CD14-positive monocyte (primary cell): ENCODE data around the gene GSTM2. TPM values are rescaled to one million over a fixed set of nuclear protein-coding genes. Genes with fewer than 3 reads are reported as not detected.

Experiments used
- DNase-seq, 3 donors: peaks; one replicate each; pipeline ENCODE4 v3.0.0-alpha.2; 2011 to 2022
- H2AFZ ChIP-seq: 2 replicates; pipeline ENCODE4 v1.6.0; 2012; ENCODE audit warnings: mild to moderate bottlenecking, low read depth, low read length, inconsistent platforms; ENCODE audit not compliant: insufficient read depth, poor library complexity, severe bottlenecking
- H3K27ac ChIP-seq, 2 donors: 1 replicate in 1 of 2; 2 replicates in 1 of 2; pipeline ENCODE4 v1.5.1; 2012 to 2013; ENCODE audit warnings: low read length in 2 of 2, control low read depth in 1 of 2, inconsistent platforms in 1 of 2, low read depth in 1 of 2, mild to moderate bottlenecking in 1 of 2
- H3K27me3 ChIP-seq, 2 donors: one replicate each; pipeline versions ENCODE4 v1.6.0 to v1.6.1; 2011 to 2013; ENCODE audit warnings: low read length in 2 of 2; ENCODE audit not compliant: control insufficient read depth in 2 of 2, insufficient read depth in 2 of 2
- H3K36me3 ChIP-seq, 2 donors: replicated peaks in 1 of 2; 1 replicate in 1 of 2; 2 replicates in 1 of 2; pipeline versions ENCODE4 v1.5.1 to v1.6.1; 2012 to 2013; ENCODE audit warnings: low read length in 2 of 2, control low read depth in 1 of 2, inconsistent platforms in 1 of 2, mild to moderate bottlenecking in 1 of 2; ENCODE audit not compliant: insufficient read depth in 2 of 2, control insufficient read depth in 1 of 2
- H3K4me1 ChIP-seq, 2 donors: 1 replicate in 1 of 2; 2 replicates in 1 of 2; pipeline versions ENCODE4 v1.5.1 to v1.6.1; 2012 to 2013; ENCODE audit warnings: low read length in 2 of 2, control low read depth in 1 of 2, inconsistent platforms in 1 of 2, mild to moderate bottlenecking in 1 of 2, moderate library complexity in 1 of 2; ENCODE audit not compliant: insufficient read depth in 2 of 2, control insufficient read depth in 1 of 2
- H3K4me2 ChIP-seq: replicated peaks from 2 replicates; pipeline ENCODE3; 2012; ENCODE audit warnings: low read length, moderate library complexity, mild to moderate bottlenecking; ENCODE audit not compliant: poor library complexity, severe bottlenecking; ENCODE audit errors: extremely low read depth
- H3K4me3 ChIP-seq, 3 experiments: fragments of 200-600 bp in 1 of 3; sonication (generic) in 1 of 3; replicated peaks in 1 of 3; 1 replicate in 2 of 3; 2 replicates in 1 of 3; pipeline ENCODE4 v1.5.1; 2011 to 2013; ENCODE audit warnings: low read length in 3 of 3, mild to moderate bottlenecking in 3 of 3, control low read depth in 2 of 3, low read depth in 2 of 3, inconsistent platforms in 1 of 3, moderate library complexity in 1 of 3
- H3K79me2 ChIP-seq: 2 replicates; pipeline ENCODE4 v1.6.0; 2012; ENCODE audit warnings: mild to moderate bottlenecking, control low read depth, inconsistent platforms, low read length, moderate library complexity; ENCODE audit not compliant: insufficient read depth
- H3K9ac ChIP-seq: 2 replicates; pipeline ENCODE4 v1.6.0; 2017; ENCODE audit warnings: low read length, mild to moderate bottlenecking; ENCODE audit not compliant: insufficient read depth, poor library complexity, severe bottlenecking
- H3K9me3 ChIP-seq, 2 donors: replicated peaks in 1 of 2; 1 replicate in 1 of 2; 2 replicates in 1 of 2; pipeline versions ENCODE4 v1.5.1 to v1.6.1; 2012 to 2013; ENCODE audit warnings: low read length in 2 of 2, control low read depth in 1 of 2; ENCODE audit not compliant: control insufficient read depth in 1 of 2, insufficient read depth in 1 of 2
- H4K20me1 ChIP-seq: 2 replicates; pipeline ENCODE4 v1.6.0; 2012; ENCODE audit warnings: mild to moderate bottlenecking, low read length, control low read depth, moderate library complexity; ENCODE audit not compliant: insufficient read depth
- H3K27ac Mint-ChIP-seq, 7 donors: one replicate each; pipeline ENCODE4 v1.8.0; 2020; ENCODE audit warnings: mild to moderate bottlenecking in 7 of 7, mixed read lengths in 7 of 7, moderate library complexity in 6 of 7, inconsistent platforms in 2 of 7
- H3K27me3 Mint-ChIP-seq, 3 donors: one replicate each; pipeline ENCODE4 v1.8.0; 2021 to 2022; ENCODE audit warnings: low read depth in 3 of 3, mild to moderate bottlenecking in 3 of 3, mixed read lengths in 3 of 3, moderate library complexity in 3 of 3, inconsistent platforms in 1 of 3
- H3K36me3 Mint-ChIP-seq, 2 donors: one replicate each; pipeline ENCODE4 v1.8.0; 2020; ENCODE audit warnings: mixed read lengths in 2 of 2, inconsistent platforms in 1 of 2, mild to moderate bottlenecking in 1 of 2
- H3K4me1 Mint-ChIP-seq: one replicate; pipeline ENCODE4 v1.8.0; 2020; ENCODE audit warnings: mild to moderate bottlenecking, mixed read lengths
- H3K4me3 Mint-ChIP-seq, 2 donors: one replicate each; pipeline ENCODE4 v1.8.0; 2020; ENCODE audit warnings: mild to moderate bottlenecking in 2 of 2, mixed read lengths in 2 of 2, moderate library complexity in 1 of 2
- H3K9me3 Mint-ChIP-seq, 7 donors: one replicate each; pipeline ENCODE4 v1.8.0; 2020 to 2022; ENCODE audit warnings: mixed read lengths in 7 of 7, mild to moderate bottlenecking in 6 of 7, moderate library complexity in 6 of 7, inconsistent platforms in 2 of 7
- CTCF ChIP-seq: fragments of 200-600 bp; IDR thresholded peaks from one replicate; pipeline ENCODE4 v1.8.0; 2022; ENCODE audit warnings: antibody characterized with exemption, mild to moderate bottlenecking
- WGBS: methylation state at CpG from one replicate; pipeline ENCODE4 v1.1.5; 2013; ENCODE audit warnings: missing lambda C conversion rate; ENCODE audit not compliant: insufficient coverage; 5-methylcytosine and 5-hydroxymethylcytosine counted together
- intact Hi-C, 2 donors: fragments of 100-400 bp; cut with micrococcal nuclease; formaldehyde crosslinking; loops; one replicate each; pipeline versions ENCODE4 v1.15.0 to v1.15.1; 2023
- polyA plus RNA-seq, 3 donors: library from polyadenylated mRNA; depleted of rRNA in 1 of 3; unstranded in 2 of 3; stranded (reverse) in 1 of 3; fragments of 300-500 nt in 2 of 3; fragments of >200 nt in 1 of 3; fragmentation: Illumina TruSeq in 2 of 3; gene quantifications; 1 replicate in 2 of 3; 2 replicates in 1 of 3; pipeline ENCODE4 v1.2.3, GENCODE V29; 2012 to 2021

The GSTM2 gene
- polyA plus RNA-seq, 3 donors = 1.5 to 12.0 (median 6.3) TPM

GRCh38 chr1:109620841-109621286 is 47.0 kb upstream of the GSTM2 start:
- peaks cover 5 to 9% of the 10 kb centered on the region in 2 donors for H3K36me3 ChIP-seq
- H3K4me3 Mint-ChIP-seq = peak overlapping the region; percentile 92 to 97
- H3K27me3 Mint-ChIP-seq = peaks cover 0 to 3% (median 2%) of the 10 kb centered on the region in 3 donors
- H3K9ac ChIP-seq = peak overlapping the region; percentile 98
- peak overlapping the region; percentile 97 for H3K4me2 ChIP-seq
- peak overlapping the region; percentile 99 for H3K27ac ChIP-seq
- peaks cover 51% of the 10 kb centered on the region for H4K20me1 ChIP-seq
- no peak for TF ChIP-seq CTCF
- peak; percentile 96 to 99 (median 98) for DNase-seq
- intact Hi-C loops = loop anchor here (2.0 to 5.0 kb wide), 2 partner anchors 72 to 74 kb away; partner anchors contain the start of gene GNAI3 (in 2 of the 2)
- H2AFZ ChIP-seq = no peak overlapping the region
- WGBS = 0% methylated on average over 16 of the region's 18 CpGs
- no peaks in the 10 kb centered on the region for H3K27me3 ChIP-seq
- H3K79me2 ChIP-seq = peaks cover 64% of the 10 kb centered on the region
- H3K4me3 ChIP-seq = peak overlapping the region; percentile 77 to 96 (median 96)
- H3K9me3 ChIP-seq = no peaks in the 10 kb centered on the region
- H3K4me1 ChIP-seq = peaks cover 69 to 77% of the 10 kb centered on the region in 2 donors
- peaks cover 0 to 2% (median 0%) of the 10 kb centered on the region in 7 donors for H3K9me3 Mint-ChIP-seq
- H3K4me1 Mint-ChIP-seq = peaks cover 71% of the 10 kb centered on the region
- H3K36me3 Mint-ChIP-seq = peaks cover 14 to 34% of the 10 kb centered on the region in 2 donors
- H3K27ac Mint-ChIP-seq = peak overlapping the region; percentile 99 to 100 (median 99)

DNA sequence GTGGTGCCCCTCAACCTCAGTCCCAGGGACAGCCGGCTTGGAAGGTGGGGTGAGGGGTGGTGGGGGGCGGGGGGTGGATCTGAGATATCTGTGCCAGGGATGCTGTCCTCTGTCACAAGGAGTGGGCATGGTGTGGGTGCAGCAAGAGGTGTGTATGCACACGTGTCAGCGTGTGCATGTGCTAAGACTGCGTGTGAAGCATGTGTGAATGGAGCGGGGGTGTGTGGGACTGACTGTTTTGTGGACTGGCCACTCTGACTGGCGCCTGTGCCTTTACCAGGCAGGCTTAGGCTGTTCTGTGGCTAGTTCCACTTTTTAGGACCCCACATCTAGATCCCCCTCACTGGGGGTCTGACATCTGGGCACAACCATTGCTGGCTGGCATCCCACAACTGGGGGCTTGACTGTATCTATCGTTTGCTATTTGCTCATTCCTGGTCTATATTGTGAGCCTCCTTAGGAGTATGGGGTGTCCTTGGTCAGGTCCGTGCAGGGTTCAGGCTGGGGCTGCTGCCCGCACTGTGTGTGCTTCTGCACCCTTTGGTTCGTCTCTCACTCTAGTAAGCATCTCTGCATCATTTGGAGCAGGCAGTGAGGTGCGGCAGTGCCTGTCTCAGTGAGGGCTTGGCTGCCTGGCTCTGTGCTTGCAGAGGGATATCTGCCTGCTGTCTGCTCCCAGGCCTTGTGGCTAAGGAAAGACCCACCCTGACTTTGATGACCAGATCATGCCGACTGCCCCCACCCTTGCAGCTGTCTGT is 46.3 kb upstream of the GSTM2 start:
- WGBS = 36% methylated on average over 5 of the region's 13 CpGs
- H3K79me2 ChIP-seq = peaks cover 64% of the 10 kb centered on the region
- Mint-ChIP-seq H3K9me3 (peaks cover 0 to 2% (median 0%) of the 10 kb centered on the region in 7 donors), H3K27ac (peak overlapping the region; percentile 99 to 100 (median 99)), H3K36me3 (peaks cover 21 to 40% of the 10 kb centered on the region in 2 donors), H3K27me3 (peaks cover 0 to 3% (median 2%) of the 10 kb centered on the region in 3 donors), H3K4me1 (peaks cover 64% of the 10 kb centered on the region), H3K4me3 (peak overlapping the region; percentile 92 to 97)
- peak overlapping the region; percentile 77 to 96 (median 96) for H3K4me3 ChIP-seq
- peaks cover 12 to 16% of the 10 kb centered on the region in 2 donors for H3K36me3 ChIP-seq
- intact Hi-C loops = loop anchor here (2.0 to 5.0 kb wide), 2 partner anchors 73 to 74 kb away; partner anchors contain the start of gene GNAI3 (in 2 of the 2)
- no peak overlapping the region for H2AFZ ChIP-seq
- H3K9me3 ChIP-seq = no peaks in the 10 kb centered on the region
- H3K4me1 ChIP-seq = peaks cover 62 to 70% of the 10 kb centered on the region in 2 donors
- peak overlapping the region; percentile 97 for H3K4me2 ChIP-seq
- peak overlapping the region; percentile 99 for H3K27ac ChIP-seq
- no peaks in the 10 kb centered on the region for H3K27me3 ChIP-seq
- peaks cover 58% of the 10 kb centered on the region for H4K20me1 ChIP-seq
- TF ChIP-seq CTCF = no peak
- peak overlapping the region; percentile 98 for H3K9ac ChIP-seq
- DNase-seq = no peak
